HTR-8/SVneo (cell line): ENCODE measurements around the gene CEP63.

Experiments
- DNase-seq: peaks from one replicate; pipeline ENCODE4 v3.0.0; 2011; ENCODE audit warnings: low spot score, mixed read lengths; ENCODE audit not compliant: insufficient read length
- FAIRE-seq: peaks from 2 replicates; lab custom pipeline; 2011; peaks lifted over from hg19 to GRCh38; lab: Jason Lieb, UNC

The CEP63 gene

DNA sequence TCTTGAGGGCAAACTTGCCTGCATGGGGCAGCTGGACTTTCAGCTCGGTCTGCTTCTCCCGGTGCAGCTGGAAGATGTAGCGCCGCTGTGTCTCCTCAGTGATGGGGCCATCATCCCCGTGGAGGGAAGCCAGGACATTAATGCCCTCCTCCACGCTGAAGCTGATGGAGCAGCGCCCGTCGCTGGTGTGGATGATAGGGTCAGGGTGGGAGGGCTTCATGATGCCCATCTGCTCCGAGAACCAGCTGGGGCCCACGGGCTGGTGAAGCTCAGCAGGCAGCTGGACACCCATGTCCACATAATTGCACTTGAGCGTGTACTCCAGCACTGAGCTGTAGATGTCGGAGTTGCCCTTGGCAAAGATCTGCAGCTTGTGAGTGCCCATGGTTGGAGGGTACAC lies 118.1 kb downstream of the CEP63 start:
- FAIRE-seq (no peak), DNase-seq (no peak)

DNA sequence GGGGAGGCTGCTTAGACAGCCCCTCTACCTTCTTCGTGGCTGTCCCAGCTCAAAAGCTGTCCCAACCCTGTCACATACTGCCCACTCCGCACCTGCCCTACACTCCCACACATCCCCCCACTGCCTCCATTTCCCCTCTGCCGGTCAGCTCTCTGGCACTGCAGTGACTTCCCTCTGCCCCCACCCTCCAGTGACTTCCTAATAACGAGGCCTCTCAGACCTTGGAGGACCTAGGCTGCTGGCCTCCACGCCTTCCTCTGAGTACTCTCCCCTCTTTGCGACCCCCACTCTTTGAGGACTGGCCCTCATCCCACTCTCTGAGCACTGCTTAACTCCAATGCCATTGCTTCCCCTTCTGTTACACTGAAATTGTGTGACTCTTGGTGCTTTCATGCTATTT lies 119.7 kb downstream of the CEP63 start:
- DNase-seq (no peak), FAIRE-seq (no peak)

DNA sequence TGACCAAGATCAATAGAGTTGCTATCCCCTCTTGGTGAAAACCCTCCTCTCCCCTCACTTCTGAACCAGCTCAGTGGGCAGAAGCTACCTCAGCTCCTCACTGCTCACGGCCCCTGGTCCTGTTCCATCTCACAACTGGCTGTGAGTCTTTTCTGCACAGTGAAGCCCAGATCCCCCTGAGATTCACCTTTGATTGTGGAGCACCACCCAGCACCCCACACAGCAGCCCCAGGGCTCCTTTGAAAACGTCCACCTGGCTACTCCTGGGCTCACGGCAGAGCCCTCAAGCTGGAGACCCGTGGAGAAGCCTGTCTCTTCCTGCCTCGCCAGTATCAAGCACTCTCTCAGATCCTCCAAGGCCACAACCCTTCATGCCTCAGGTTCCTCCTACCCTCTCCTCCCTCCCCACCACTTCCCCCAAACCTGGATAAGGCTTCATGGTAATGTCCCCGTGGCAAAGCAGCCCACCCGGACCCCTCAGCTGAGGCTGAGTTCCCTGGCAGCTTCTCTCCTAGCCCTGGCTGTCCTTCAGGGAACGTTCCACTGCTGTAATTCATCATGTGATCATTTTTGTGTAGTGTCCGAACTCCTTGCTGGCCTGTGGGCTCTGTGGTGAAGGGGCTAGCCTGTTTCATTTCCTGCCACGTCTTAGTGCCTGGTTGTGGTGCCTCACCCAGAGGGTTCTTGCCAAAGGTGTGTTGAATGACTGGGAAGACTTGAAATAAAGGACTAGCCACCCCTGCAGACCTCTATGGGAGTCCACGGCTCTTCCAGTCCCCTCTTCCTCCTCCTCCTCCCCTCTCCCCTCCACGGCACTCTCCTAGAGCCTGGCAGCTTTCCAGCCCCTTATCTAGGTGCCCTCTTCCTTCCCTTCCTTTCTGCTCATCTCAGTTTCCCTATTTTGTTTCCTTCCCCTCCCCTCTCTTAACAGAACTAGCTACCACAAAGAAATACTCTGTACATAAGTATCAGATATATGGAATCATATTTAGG lies 120.5 kb downstream of the CEP63 start:
- no peak for FAIRE-seq
- DNase-seq: no peak

DNA sequence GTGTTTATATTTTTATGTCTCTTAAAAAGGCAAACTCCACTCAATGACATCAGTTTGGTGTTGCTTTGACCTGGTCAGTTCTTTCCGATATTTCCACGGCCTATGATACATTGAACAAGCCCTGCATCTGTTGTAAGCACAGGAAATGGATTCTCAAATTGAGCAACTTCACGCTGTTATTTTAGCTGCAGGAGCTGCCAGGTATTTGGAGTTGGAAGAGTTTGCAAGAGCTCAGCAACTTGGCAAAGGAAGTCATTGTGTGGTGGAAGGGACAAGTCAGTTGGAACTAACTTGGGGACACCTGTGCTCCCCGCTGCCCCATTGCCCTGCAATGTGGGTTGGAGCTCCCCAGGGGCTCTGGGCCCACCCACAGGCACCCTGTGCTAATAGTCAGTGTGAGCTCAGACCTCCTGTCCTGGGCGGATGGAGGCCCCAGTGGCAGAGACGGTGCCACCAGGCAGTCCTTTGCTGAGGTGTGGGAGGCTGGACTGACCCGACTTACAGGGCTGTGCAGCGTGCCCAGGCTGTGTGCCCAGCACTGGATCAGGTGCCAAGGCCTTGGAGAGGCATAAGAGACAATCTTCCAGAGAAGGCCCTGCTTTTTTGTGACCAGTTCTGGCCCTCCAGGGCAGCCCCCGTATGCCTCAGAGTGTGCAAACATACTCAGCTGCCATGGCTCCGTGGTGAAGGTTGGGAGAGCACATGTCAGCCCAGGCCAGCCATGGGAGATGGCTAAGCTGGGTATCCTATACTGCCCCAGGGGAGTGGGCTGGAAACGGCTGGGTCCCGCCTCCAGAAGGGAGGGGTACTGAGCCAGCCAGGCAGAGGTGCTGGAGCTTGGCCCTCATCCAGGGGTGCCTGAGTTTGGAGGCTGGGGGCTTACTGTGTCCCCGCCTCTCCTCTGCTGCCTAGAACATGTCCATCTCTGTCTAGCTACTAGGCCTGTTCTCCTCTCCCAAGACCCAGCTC lies 121.5 kb downstream of the CEP63 start:
- no peak for FAIRE-seq

DNA sequence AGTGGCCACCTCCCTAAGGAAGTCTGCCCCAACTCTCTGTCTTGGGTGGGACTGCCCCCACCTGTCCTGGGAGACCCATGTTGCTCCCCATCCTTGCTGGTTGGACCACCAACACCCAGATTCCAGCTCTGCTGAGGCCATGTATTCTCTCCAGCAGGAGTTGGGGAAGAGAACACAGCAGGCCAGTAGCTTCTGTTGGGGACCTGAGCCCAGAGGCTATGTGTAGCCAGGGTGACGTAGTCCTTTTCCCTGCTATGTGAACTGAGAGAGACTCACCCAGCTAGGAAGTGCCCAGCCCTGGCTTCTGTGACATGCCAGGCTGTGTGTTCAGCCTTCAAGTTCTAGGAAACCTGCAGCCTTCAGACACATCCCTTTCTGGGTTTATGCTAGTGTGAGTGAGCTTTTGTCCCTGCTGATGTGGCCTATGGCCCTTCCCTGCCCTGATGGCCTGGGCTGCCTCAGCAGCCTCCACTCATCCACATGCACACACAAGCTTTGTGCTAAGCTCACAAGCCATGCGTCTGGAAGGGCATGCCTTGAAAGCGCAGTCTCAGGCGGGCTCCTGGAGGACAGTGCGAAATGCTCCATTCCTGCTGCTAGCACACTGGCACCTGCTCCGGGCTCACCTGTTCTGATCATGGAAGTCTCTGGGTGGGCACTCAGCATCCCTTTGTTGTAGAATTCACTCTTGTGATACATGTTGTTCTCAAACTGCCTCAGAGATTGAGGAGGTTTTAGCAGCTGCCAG lies 122.3 kb downstream of the CEP63 start:
- FAIRE-seq: no peak
- no peak for DNase-seq

More for the DNA sequence above, 121.5 kb downstream of the CEP63 start:
- no peak for DNase-seq

DNA sequence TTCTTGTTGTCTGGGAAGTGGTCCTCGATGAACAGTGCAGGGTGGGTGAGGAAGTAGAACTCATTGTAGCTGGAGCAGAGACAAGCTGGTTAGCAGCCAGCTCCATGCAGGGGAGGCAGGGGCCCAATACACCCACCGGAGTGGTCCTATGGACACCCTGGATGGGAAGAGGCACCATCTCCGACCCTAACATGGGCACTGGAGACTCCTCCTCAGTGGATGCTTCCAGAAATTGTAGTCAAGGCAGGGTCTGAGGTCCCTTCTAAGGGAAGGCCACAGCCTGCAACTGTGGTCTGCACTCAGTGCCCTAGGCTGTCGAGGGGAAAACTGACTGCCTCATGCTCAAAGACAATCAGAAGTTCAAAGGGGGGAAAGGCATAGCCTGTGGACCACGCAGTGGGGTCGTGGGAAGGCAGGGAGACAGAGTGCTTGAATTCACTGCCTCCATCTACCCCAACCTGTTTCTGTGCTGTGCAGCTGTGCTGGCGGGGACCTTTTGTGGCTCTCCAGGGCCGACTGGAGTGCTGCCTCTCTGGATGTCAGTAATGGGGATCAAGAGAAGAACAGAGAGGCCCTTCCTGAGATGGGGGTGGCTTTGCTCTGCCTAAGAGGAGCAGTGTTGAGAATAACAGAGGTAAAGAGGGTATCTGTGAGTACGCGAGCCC lies 123.0 kb downstream of the CEP63 start:
- no peak for DNase-seq
- FAIRE-seq: no peak

DNA sequence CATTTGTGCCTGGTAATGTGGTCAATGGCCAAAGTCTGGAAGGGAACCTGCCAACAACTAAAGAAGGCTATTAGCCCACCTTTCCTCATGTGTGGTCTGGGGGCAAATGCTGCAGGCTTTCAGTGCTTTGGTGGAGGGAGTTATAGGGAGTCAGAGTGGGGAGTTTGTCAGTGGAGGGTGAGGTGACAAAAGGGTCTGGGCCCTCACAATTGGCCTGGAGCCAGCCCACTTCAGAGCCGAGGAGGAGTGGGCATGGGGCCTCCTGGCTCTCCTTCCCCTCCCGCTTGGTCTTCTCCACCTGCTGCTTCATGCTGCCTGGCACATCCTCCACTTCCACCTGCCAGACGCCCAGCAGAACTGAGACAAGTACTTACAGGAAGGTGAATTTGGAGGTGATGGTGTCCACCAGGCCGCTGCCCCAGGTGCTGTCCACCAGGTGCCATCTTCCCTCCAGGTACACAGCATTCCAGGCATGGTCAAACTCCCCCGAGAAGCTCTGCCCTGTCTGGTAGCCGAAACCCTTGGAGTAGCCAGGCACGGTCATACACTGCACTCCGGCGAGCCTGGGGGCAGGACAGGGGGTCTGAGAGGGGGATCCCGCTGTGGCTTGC lies 124.1 kb downstream of the CEP63 start:
- FAIRE-seq (no peak), DNase-seq (no peak)

DNA sequence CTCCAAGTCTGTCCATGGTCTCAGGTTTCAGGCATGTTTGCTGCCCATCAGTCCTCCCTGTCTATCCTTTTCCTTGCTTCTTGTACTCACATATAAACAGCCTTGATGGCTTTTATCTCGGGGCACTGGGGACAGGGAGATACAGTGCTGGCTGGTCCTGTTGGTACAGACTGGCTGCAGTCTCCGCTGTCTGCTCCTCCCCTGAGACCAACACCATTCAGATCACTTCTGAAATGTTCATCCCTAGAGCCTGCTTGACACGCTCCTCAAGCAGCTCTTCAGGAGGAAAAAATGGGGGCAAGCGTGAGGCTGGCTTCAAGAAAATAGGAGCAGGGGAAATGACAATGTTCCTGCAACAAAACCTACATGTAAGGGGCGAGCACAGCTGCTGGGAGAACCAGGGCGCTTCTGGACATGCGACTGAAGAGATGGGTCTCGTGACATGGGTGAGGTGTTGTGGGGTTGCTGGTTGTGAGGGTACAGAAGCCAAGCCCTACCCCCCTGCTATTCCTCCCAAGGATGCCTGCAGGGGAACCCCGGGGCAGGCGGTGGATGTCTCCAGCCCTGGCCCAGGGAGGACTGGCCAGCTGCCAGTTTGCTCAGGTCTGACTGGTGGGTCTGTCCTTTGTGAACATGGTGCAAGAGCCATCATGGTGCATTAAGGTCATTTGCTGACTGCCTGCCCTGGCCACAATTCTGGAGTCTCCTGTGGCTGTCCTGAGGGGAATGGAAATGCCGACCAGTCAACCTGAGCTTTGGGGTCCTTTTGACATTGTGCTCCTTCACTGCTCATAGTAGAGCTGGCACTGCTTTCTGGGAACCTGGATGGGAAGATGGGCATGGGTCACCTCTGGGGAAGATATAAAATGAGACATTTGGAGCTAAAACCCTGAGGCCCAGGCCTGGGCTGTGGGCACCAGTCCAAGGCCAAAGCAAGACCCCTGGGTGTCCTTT lies 124.9 kb downstream of the CEP63 start:
- DNase-seq (no peak), FAIRE-seq (no peak)

DNA sequence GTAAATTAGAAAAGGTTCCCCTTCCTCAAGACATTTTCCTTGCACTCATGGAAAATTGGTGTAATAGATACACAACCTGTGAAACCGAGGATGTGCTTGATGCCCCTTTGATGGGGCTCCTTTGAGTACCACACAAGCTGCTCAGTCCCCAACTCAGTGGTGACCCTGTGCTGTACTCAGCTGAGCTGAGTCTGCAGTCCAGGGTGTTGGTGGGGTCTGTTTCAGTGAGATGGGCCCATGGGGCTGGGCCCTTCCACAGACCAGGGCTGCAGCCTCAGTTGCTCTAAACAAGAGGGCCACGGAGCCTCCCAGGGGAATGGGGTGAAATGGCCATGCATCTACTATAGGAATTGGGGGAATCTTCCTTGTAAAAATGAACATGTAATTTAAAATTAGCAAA lies 125.7 kb downstream of the CEP63 start:
- DNase-seq (no peak), FAIRE-seq (no peak)

DNA sequence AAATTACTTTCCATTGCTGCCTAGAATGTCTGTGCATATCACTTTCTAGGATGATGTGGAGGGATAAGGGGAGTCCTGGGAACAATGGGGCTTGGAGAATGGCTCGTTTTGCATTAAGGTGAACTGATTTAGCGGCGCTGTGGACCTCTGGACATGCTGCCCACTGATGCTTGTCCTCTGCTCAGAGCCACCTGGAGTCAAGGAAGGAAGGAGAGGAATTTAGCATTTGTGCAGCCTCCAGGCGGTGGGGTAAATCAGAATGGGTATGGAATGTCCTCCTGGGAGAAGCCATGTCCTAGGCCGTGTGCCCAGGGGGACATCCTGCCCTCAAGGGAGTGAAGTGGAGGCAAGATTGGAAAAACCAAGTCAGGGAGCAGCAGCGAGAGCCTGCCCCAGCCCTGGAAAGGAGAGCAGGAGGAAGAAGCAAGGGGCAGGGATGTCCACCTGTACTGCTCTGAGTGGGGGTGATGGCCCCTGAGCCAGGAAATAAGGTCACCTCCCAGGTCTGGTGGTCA lies 127.2 kb downstream of the CEP63 start:
- FAIRE-seq: no peak
- no peak for DNase-seq

DNA sequence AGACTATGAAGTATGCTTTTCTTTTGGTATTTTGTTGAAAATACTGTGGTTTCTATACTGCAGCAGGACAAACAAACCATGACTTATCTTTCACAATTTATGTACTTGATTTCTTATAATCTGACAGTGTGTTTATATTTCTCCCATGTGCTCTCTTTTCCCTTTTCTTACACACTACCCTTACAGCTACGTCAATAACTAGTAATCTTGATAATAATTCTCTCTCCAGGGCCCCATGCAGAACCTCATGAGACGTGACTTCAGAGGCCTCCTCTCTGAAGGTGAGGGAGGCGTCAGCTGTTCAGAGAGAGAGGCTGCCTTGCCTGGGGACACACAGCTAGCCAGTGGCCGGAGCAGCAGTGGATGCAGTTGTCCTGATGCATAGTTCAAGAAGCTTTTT lies 129.1 kb downstream of the CEP63 start:
- DNase-seq: no peak
- no peak for FAIRE-seq

DNA sequence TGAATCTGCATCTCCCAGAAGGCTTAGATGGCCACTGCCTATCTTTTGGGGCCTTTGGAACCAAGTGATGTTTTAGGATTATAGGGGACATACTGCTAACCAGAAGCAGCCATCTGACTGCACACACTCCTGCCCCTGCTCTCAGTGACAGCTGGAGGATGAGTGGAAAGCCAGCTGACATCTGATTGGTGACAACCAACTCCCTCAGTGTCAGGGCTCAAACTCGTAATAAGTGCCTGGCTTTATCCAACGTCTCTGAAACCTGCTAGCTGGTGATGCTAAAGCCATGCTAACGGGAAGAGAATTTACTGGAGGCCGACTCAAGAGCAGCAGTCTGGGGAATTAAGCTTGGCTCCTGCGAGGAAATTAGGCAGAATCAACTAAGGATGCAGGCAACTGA lies 129.9 kb downstream of the CEP63 start:
- no peak for FAIRE-seq
- no peak for DNase-seq

DNA sequence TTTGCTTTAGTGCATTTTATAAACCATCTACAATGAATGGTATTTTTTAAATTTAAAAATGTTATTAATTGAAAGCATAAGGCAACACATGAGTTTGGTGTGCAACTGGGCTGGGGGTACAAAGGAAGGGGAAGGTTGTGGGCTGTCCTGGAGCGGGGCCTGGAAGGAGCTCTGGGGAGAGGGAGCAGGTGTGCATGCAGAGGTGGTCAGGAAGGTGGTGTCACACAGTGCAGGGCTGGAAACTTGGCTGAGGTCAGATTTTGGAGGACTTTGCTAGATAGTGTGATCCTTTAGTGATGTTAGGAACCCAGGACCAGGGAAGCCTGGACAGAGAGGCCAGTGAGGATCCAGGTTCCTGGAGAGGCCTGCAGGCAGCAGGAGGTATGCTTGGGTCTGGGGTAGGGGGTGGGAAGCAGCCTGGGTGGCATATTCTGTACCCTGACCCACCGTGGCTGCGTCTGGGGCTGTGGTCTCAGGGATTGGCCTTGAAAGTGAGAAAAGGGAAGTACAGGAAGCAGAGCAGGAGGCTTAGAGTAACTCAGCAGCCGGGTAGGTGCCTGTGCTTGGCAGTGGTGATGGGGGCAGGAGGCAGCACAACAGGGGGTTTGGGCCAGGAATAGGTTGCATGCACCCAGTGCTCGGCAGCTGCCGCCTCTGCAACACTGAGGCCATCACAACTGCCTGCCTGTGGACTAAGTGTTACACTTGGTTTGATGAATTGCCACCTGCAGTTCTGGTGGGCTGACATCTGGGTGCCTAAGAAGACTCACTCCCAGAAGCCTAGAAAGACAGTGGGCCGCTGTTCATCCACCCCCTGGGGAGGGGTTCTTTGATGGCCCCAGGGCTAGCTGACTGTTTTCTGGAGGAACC lies 132.0 kb downstream of the CEP63 start:
- FAIRE-seq: no peak
- DNase-seq: no peak

DNA sequence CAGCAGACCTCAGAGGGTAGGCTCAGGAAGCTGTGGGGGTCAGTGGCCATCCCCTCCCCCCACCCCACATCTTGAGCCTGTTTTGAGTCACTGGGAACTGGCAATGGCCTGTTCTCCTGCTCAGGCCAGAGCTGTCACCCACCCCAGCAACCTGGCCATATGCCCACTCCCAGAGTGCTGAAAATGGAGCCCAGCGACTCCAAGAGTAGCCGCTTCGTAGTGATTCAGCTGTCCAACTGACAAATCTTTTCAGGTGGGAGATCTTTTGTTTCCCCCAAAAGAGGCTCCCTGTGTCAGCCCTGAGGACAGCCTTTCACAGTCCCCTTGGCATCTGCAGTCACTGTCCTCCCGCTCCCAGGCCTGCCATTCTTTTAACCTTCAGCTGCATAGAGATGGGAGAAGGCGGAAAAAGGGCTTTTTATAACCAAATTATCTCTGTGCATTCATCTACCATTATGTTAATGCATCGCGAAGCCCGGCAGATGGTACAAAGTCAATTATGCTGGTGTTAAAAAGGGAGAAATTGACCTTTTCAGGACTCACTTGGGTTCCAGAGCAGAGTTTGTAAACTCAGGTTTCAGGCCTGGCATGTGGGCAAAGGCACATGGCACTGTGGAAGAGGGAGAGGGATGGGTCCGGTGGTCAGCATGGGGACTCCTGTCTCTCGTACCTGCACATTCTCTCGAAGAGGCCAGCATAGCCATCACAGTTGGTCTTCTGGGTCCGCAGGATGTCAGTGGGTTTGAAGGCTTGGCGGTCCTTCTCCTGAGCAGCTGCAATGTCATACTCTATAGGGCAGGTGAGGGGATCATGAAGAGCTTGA lies 132.8 kb downstream of the CEP63 start:
- FAIRE-seq (no peak), DNase-seq (no peak)

DNA sequence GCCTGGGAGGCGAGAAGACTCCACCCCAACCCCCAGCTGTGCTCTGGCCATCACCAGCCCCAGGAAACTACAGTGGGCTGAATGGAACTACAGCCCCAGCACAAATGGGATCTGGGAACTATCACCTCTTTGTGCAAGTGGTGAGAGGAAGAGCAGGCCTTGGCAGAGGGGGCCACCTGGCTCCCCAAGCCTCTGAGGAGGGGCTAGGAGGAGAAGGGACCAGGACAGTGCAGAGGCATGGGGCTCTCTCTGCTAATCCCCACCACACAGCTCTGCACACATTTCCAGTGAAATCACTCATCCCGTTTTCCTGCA lies 133.4 kb downstream of the CEP63 start:
- no peak for DNase-seq
- no peak for FAIRE-seq

DNA sequence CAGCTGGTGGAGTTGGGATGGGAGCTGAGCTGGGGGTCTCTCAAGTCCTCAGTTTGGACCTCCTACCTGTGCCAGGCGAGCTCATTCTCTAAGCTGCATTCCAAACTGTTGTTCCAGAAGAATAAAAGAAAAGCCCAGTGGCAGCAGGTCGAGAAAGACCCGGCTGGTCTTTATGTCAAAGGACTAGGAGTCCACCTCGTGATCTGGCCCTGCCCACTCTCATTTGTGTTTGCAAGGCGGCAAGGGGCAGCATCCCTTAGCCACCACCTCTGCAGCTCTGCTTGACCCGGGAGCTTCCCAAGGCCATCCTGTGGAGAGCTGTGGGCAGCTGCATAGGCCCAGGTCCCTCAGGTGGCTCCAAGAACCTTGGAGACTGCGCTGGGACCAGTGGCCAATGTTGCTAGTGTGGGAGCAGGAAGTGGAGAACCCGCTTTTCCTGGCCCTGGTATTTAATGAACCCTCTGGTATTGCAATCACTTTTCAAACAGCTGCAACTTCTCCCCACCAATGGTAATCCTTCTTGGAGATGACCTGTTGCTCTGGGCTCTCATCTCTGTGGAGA lies 134.1 kb downstream of the CEP63 start:
- no peak for DNase-seq
- no peak for FAIRE-seq
